GM19455 (cell line): ENCODE data around the gene TBC1D7.

ENCODE experiments used
- ATAC-seq: cut with Tn5 transposase; IDR thresholded peaks from one replicate; pipeline ENCODE4 v1.9.1; 2021; ENCODE audit not compliant: unreplicated experiment

The TBC1D7 gene

DNA sequence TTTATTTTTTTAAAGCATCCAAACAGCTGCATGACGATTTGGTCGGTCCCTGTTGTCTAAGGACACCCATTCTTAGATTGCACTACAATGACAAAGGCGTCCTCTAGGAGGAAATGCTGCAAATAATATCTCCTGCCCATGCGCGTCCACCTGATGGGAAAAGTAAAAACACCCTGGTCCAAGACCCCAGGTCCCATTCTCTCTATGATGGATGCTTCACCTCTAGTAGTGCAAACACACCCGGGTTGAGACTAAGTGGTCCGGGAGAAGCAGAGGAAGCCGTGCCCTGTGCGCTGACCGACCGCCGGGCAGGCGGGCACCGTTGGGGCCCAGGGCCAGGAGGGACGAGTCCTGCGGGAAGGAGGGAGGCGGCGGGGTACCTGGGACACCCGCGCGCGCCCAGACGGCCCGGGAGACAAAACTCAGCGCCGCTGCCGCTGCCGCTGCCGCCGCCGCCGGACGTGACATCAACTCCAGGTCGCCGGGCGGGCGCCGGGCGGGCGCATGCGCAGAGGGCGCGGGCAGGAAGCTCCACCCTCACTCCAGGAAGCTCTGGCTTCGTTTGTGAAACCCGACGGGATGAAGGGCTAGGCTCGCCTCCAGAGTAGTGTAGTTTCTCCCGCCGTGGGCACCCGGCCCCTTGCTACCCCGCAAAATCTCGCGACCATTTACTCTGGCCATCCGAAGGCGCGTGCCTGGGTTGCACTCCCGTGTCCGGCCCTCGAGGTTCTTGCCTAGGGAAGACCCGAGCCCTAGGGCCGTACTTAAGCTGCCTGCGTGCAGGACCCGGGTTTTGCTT lies at the start of gene TBC1D7:
TSS of gene TBC1D7 (minus strand) at position 462 of the 799 bp plus-strand sequence. CDS start 1,639 bp downstream, outside the sequence.
- peak; percentile 84 for ATAC-seq

DNA sequence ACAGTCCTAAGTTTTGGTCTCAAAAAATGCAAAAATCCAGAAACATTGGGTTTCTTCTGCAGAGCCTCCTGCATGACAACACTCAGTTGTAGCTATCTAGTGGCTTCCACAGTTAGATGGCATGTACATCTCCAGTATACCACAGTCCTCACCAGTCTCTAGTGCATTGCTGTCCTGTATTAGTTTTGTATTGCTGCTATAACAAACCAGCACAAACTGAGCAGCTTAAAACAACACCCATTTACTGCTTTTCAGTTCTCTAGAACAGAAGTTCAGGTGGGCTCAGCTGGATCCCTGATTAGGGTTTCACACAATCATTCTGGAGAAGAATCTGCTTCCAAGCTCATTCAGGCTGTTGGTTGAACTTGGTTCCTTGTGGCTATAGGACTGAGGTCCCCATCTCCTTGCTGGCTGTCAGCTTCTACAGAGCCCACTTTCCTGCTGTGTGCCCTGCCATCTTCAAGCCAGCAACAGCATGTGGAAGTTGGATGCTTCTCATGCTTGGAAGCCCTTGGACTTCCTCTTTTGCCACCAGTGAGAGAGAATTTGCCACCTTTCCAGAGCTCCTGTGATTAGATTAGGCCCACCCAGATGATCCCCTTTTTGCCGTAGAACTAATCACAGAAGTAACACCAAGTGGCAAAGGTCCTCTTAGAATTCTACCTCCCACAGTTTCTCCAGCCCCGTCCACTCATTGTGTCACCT lies 48.9 kb upstream of the TBC1D7 start:
- no peak for ATAC-seq

DNA sequence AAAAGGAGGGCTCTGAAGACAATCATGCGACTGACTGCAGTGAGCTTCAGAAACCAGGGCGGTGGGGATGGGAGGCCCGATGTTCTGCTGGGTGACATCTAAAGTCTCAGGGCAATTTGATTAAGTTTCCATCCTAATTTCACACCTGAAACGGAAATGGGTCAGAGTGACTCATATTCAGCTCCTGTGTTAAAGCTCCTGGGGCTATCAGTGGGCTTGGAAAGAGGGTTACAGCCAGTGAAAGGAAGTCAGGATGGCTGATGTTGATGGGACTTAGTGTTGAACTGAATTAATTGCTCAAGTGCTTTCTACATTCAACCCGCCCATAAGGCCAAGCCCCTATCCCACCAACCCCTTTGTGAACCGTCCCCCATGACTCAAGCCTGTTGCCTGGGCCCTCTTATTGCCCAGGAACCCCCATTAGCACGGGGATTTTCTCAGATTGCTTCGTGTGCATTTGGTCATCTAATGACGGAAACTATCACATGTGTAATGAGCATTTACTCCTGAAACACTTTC lies 47.1 kb upstream of the TBC1D7 start:
- peak; percentile 54 for ATAC-seq

DNA sequence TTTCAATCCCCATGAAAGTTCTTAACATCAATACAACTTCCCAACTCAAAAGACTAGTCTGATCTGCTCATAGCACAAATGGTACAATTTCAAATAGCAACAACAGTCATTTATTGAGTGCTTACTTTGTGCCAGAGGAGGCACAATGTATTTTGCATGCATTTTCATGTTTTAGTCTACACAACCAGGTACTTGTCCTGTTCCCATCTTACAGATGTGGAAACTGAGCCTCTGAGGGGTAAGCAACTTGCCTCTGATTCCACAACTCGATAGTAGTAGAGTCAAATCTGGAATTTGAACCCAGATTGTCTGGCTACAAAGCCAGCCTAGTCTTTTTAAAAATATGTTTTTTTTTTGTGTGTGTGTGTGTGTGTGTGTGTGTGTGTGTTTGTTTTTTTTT lies 45.6 kb upstream of the TBC1D7 start:
- ATAC-seq, result no peak

DNA sequence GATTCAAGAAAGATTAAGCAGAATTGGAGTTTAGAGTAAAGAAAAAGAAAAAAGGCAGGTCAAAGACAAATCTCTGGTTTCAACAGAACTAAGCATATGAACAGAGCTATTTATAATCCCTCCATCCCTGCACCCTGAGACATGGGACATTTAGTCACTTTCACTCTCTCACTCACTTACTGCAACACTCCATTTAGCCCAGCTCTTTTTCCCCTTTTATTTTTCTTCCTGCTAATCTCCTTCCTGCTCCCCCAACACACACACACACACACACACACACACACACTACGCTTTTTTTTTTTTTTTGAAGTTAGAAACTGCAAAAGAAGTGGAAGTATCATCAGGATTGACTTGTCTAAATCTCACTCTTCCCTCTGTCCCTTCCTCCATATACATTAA lies 45.1 kb upstream of the TBC1D7 start:
- ATAC-seq, result no peak

DNA sequence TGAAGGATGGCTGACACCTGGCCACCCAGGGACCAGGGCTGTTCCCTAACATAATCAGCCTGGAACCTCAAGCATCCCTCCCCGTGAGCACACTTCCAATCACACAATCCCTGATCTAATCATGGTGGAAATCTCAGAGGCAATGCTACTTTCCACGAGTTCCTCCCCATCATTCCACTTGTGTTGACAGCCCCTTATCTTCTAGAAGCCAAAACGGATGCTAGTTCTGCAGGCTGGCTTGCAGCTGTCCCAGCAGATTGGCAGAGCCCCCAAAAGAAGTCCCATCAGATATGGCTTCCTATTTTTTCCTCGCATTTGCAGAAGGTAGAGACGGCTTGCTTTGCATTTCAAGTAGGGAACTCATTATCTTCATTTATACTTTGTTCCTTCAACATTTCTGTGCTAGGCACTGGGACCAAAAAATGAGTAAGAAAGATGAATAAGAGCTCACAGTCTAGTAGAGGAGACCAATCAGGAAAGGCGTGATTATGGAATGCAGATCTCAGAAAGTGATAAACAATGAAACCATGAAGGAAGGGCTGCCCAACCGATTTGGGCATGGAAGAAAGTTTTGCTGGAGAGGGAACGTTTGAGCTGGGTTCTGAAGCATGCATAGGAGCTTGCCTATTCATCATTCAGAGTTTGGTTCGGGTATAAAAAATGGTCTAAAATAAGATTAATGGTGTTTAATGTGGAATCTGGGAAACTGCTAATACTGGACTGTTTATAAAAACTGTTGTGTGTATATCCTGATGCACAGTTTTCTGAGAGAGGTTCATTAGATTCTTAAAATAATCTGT lies 44.6 kb upstream of the TBC1D7 start:
- ATAC-seq, result no peak

DNA sequence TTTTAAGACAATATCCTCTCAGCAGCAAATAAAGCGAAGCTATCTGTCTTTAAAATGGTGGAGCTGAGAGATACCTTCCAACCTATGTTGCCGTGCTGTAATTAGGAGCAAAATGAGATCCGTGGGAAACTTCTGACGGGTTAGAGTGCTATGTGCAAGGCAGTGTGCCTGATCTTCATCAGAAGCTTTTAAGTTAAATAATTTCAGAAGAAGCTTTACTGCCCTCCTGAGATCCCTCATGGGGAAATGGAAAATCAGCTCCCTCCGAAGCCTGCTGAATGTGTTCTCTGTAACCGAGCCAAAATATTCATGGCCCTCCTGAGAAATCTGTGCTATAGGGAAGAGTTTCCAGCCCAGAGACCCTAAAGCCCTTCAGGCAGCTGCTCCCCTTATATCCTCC lies 43.7 kb upstream of the TBC1D7 start:
- no peak for ATAC-seq

DNA sequence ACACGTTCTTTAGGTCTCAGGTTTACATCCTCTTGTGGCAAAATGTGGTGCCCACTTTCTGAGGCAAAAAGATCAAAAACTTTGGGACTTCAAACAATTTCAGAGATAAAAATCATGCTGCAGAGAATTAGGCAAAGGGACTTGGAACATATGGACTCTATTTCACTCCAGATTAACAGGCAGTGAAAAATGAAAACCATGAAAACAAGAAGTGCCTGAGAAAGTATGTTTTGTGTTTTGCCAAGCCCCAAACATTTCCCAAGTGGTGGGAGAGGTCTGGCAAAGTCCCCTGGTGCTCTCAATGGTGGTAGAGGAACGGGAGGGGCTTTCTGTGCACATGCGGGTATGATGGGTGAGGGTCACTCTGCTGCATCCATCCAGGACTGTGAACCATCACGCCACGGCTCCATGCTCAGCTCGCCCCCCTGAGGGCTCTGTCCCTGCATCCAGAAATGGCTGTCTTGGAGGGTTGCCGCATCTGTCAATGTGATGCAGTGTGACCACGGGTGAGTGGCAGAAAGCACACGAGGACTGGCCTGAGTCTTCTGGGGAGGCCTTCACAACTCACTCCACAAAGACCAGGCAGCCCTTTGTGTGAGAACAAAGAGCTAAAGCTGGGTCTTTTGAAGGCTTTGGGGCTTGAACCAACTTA lies 43.2 kb upstream of the TBC1D7 start:
- ATAC-seq, result no peak

DNA sequence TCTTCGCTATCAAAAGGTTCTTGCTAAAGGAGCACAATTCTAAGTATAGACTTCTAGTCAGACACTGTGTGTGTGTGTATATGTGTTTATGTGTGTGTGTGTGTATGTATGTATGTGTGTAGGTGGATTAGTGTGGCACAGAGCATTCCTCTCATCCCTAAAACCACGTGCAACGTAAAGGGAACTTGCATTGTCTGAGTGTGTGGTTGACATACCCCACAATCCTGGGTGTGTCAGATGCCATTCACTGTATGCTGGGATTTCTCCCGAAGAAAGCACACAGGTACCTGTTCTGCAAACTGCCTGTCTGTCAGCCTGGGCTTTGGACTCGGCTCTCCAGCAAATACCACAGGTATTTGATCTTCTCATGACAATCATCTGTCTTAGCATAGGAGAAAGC lies 42.3 kb upstream of the TBC1D7 start:
- no peak for ATAC-seq

DNA sequence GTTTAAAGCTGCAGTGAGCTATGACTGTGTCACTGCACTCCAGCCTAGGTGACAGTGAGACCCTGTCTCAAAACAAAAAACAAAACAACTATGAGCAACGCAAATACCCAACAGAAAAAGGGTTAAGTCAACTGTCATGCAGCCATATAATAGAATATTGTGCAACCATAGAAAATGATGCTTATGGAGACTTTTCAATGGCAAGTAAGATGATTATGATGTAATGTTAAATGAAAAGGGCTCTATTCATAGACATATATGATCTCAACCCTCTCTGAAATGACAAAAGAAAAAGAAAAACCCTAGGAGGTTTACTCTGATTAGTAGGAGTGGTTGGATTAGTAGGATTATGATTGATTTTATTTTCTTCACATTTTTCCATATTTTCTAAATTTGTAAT lies 41.3 kb upstream of the TBC1D7 start:
- ATAC-seq, result no peak

DNA sequence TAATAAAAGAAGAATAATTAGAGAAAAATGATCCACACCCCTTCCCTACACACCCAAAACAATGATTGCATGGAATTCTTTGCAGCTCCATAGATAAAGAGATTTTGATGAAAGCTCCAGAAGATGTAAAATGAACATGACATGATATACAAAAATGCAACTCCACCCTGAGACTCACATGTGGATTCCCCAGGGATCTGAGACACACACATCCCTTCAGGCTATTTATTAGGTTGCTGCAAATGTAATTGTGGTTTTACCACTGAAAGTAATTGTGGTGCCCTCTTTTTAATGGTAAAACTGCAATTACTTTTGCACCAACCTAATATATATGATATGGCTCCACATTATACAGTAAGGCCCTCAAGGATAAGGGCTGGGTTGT lies 40.4 kb upstream of the TBC1D7 start:
- ATAC-seq, result no peak

DNA sequence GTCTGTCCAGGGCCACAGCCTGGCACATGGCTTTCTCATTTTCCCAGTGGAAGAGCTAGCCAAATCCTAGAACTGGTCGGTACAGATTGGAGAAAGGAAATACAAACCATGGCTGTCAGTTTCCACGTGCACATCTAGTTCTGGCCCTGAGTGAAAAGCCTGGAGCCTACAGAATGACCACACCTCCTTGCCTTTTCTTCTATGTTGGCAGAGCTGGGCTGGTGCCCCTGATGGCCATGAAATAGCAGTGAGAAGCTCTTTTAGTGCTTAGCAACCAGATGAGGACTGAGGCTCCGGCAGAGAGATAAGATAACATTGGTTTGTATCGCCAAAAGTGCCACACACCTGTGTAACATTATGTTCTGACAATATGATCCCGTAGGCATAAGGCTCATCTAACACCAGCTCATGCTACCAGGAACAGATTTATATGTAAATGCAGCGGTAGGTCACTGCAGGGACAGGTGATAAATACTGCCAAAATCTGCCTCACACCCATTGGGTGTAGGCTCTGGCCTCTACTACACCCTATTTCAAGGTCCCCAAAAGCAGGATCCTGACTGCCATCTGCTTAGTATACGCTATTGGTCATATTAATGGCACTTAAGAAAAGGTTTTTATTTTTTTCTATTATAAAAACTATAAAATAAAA lies 39.9 kb upstream of the TBC1D7 start:
- no peak for ATAC-seq

DNA sequence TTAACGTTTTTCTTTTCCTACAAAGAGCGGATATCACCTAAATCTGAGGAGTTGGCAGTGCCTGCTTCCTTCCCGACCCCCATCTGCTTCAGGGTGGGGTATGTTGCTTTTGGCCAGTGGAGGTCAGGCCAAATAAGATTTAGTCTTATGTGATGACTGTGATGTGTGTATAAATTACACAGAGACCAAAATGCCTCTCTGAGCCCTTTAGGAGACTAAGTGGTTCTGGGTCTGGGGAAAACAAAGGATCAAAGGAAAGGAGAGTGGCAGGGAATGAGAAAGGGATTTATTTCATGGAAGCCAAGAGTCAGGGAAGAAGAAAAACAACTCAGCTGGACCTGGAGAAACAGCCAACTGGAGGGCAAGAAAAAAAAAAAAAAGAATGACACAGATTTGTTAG lies 39.1 kb upstream of the TBC1D7 start:
- ATAC-seq, result no peak

DNA sequence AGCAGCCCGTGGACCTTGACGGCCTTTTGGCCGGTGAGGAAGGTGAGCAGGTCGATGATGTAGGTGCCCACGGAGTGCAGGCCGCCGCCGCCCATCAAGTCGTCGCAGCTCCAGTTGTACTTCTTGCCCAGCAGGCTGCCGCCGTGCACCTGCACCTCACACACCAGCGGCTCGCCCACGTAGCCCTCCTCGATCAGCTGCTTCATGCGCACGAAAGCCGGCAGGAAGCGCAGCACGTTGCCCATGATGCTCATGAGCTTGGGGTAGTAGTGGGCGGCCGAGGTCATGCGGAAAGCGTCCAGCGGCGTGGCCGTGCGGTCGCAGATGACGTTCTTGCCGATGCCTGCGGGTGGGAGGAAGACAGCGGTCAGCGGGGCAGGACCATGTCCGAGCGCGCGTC lies 37.0 kb upstream of the TBC1D7 start:
- ATAC-seq, result no peak

DNA sequence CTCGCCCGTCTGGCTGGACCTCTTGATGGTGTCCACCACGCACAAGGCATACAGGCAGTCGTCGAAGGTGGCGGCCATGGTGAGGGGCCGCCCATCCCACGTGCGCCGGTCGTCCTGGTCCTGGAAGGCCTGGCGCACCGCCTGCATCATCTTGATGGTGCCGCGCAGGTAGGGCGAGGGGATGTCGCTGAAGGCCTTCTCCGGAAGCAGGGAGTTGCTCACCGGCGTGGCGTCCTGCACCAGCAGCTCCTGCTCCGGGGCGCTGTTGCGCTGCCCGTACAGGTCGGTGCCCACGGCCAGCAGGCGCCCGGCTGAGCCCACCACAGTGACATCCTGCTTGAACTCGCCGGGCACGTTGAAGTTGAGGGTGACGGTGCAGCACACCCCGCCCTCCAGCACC lies 36.5 kb upstream of the TBC1D7 start:
- no peak for ATAC-seq

DNA sequence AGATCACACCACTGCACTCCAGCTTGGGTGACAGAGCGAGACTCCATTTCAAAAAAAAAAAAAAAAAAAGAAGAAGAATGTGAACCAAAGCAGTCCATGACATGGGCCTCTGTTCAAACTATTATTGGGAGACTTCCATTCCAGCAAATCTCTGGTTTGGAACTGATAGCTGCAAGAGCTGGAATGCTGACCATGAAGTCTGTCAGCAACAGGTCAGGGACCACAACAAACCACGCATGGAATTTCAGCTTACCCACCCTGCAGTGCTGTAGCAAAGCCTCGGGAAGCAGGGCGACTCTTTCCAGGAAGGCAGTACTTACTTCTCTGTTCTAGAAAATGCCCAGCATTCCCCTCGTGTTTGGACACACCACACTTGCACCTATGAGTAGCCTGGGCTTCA lies 34.1 kb upstream of the TBC1D7 start:
- no peak for ATAC-seq

DNA sequence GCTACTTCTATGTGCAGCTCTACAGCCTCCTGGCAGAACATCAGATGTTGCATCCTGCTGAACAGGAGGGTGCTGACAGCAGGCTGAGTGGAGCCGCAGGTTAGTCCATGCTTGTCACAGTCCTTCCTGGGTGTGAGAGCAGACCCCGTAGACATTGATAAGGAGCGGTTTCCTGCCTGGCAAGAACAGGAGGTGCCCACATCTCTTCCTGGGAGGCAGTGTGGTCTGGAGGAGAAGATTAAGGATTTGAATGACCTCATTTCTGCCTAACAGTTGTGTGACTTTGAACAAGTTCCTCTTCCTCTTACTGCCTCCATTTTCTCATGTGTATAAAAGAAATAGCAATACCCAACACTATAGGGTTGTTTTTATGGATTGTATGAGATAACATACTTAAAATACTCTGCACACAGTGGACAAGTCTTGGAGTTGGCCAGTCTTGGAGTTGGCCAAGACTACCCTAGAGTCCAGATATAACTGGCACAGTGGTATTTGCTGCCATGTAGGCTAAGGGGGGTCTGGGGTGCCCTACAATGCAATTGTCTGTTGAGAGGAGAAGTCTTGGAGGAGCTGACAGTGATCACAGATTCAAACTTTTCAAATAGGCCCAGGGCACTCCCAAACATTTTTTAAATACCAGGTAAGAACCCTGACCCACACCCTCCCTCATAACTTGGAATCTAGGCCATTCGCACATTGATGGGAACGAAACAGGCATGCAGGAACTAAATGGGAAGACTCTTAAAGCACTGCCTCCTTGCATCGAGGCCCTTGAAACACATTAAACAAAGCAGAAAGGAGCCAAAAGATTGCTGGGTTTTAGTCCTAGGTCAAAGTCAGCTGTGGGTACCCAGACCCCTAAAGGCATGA lies 32.6 kb upstream of the TBC1D7 start:
- ATAC-seq, result no peak

DNA sequence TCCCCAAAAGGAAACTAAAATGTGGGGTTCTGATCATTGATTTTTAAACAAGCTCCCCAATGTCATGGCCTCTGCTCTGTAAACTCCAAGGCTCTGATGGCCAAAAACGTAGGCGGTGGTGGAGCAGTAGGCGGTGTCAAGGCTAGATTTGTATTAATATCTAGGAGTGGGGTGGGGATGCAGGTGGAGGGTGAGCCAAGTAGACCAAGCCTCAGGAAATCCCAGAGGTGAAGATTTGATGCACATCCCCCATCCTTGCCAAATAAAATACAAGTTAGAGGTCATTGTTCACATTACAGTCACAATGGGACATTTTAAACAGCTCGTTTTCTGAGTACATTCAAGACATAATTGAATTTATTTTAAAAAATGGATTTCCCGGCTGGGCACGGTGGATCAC lies 30.9 kb upstream of the TBC1D7 start:
- no peak for ATAC-seq

DNA sequence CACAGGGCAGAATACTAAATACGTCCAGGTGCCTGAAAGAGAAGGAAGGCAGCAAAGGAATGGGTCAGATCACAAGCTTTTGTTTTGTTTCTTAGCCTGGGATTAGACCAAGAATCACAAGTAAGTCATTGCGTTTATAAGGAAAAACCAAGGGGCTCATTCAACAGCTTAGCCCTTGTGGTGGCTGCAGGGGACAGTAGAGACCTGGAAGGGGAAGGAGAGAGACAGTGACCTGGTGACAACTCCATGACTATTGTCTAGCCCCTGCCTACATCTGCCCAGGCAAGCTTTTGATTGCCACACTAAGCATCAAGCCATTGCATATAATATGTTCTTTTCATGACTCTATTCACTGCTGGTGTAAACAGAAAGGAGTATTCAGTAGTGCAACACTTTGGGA lies 30.2 kb upstream of the TBC1D7 start:
- no peak for ATAC-seq
